ENCODE results near the gene TBC1D8B. TPM values are rescaled to one million over a fixed set of nuclear protein-coding genes. Genes with fewer than 3 reads are reported as not detected.
A peak's percentile ranks its signal among the peaks of the same experiment; 100 is the strongest.
"Not testable (repeated sequence)": the region's sequence is repeated elsewhere in the genome, so short reads cannot be mapped to it uniquely, and the experiment has no call there.

TBC1D8B gene
- total RNA-seq, 2 donors from 2014 or later: 4.0 to 5.5 TPM

DNA sequence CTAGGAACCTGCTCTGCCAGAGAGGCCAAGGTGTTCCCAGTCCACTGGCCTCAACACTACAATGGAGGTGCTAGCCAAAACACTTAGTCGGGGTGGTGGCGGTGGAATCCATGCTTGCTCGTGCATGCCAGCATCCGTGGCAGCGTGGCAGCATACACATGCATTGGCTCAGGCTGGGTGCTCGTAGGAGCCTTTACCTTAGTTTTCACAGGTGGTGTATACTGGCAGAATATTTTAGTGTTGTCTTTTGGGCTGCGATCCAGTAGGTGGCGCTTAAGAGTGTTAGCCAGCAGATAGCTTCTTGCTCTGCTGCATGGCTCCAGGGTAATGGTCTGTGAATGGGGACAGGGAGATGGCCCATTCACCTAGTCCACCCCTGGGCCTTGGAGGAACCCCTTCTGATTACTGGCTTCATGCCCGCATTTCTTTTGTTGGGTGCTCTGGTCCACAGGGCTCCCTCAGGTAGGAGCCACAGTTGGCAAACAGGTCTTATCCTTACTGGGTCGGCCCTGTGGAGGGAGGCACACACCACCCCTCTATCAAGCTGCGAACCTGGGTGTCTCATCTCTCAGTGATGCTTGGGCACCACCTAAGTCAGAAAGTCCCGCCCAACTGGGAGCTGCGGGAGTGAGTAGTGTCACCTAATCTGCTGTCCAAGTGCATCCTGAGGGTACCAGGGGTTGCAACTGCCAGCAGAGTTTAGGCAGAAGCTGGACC lies 60.7 kb downstream of the TBC1D8B start:
- no peaks in the 10 kb centered on the region for H3K4me1 Mint-ChIP-seq
- peaks cover 42% of the 10 kb centered on the region for H3K9me3 Mint-ChIP-seq
- H3K27me3 Mint-ChIP-seq (ENCODE audit: insufficient read depth): no peaks in the 10 kb centered on the region
- DNase-seq: peak; percentile 85
- Histone ChIP-seq H3K9me3 (ENCODE audit: control insufficient read depth, low read length) (no peaks in the 10 kb centered on the region), H3K27ac (ENCODE audit: low read depth, low read length) (no peak overlapping the region), H3K4me3 (ENCODE audit: low read length) (no peak overlapping the region), H3K27me3 (ENCODE audit: control insufficient read depth, insufficient read depth, low read length, poor library complexity, severe bottlenecking) (no peaks in the 10 kb centered on the region), H3K36me3 (ENCODE audit: control insufficient read depth, insufficient read depth, low read length) (no peaks in the 10 kb centered on the region), H3K4me1 (ENCODE audit: control insufficient read depth, insufficient read depth, low read length) (no peaks in the 10 kb centered on the region), H3K9ac (ENCODE audit: extremely low read depth, low read length, poor library complexity, severe bottlenecking) (no peak overlapping the region)
- no peaks in the 10 kb centered on the region for H3K36me3 Mint-ChIP-seq (ENCODE audit: low read depth)
- no peak overlapping the region for H3K4me3 Mint-ChIP-seq
- H3K27ac Mint-ChIP-seq: no peak overlapping the region
- WGBS, 2 experiments (ENCODE audit: insufficient coverage in 1 of 2, insufficient read length in 1 of 2): 62 to 94% methylated on average over 6 to 13 of the region's 13 CpGs
- peak; percentile 75 for TF ChIP-seq CTCF (conservative IDR thresholded peaks at IDR 0.05)

DNA sequence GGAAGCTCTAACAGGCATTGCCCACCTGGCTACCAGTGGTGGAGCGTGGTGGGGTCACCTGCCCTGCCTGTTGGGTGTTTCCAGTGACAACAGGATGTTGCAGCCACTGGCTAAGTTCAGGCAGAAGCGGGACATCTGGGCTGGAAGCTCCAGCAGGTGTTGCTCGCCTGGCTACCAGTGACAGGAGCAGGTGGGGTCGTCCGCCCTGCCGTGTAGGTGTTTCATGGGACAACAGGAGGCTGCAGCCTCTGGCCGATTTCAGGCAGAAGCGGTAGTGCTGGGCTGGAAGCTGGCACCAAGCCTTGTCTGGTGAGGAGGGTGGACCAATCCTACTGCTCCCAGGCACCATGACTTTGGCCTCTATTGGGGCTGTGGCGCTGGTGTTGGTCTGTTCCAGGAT lies 61.2 kb downstream of the TBC1D8B start:
- Histone ChIP-seq H3K4me3 (ENCODE audit: low read length) (no peak overlapping the region), H3K27me3 (ENCODE audit: control insufficient read depth, insufficient read depth, low read length, poor library complexity, severe bottlenecking) (no peaks in the 10 kb centered on the region), H3K27ac (ENCODE audit: low read depth, low read length) (no peak overlapping the region), H3K36me3 (ENCODE audit: control insufficient read depth, insufficient read depth, low read length) (no peaks in the 10 kb centered on the region), H3K9ac (ENCODE audit: extremely low read depth, low read length, poor library complexity, severe bottlenecking) (no peak overlapping the region), H3K4me1 (ENCODE audit: control insufficient read depth, insufficient read depth, low read length) (no peaks in the 10 kb centered on the region), H3K9me3 (ENCODE audit: control insufficient read depth, low read length) (no peaks in the 10 kb centered on the region)
- Mint-ChIP-seq H3K36me3 (ENCODE audit: low read depth) (no peaks in the 10 kb centered on the region), H3K27me3 (ENCODE audit: insufficient read depth) (no peaks in the 10 kb centered on the region), H3K27ac (no peak overlapping the region), H3K4me1 (no peaks in the 10 kb centered on the region), H3K4me3 (no peak overlapping the region), H3K9me3 (peaks cover 39% of the 10 kb centered on the region)
- DNase-seq: no peak
- no peak for TF ChIP-seq CTCF (conservative IDR thresholded peaks at IDR 0.05)
- 86 to 93% methylated on average over 2 to 9 of the region's 9 CpGs for WGBS, 2 experiments (ENCODE audit: insufficient coverage in 1 of 2, insufficient read length in 1 of 2)

GRCh38 chrX:106872796-106873195 lies 70.3 kb downstream of the TBC1D8B start:
- H3K9ac ChIP-seq (ENCODE audit: extremely low read depth, low read length, poor library complexity, severe bottlenecking); H3K36me3 ChIP-seq (ENCODE audit: control insufficient read depth, insufficient read depth, low read length); H3K4me3 Mint-ChIP-seq; H3K27me3 Mint-ChIP-seq (ENCODE audit: insufficient read depth); H3K27ac Mint-ChIP-seq; H3K27me3 ChIP-seq (ENCODE audit: control insufficient read depth, insufficient read depth, low read length, poor library complexity, severe bottlenecking); H3K4me1 ChIP-seq (ENCODE audit: control insufficient read depth, insufficient read depth, low read length); H3K4me1 Mint-ChIP-seq; H3K4me3 ChIP-seq (ENCODE audit: low read length); H3K9me3 ChIP-seq (ENCODE audit: control insufficient read depth, low read length); DNase-seq; H3K36me3 Mint-ChIP-seq (ENCODE audit: low read depth); H3K27ac ChIP-seq (ENCODE audit: low read depth, low read length): not testable (repeated sequence)
- 86% methylated on average over 2 of the region's 2 CpGs; no CpG with 5 or more reads in 1 of the 2 experiments for WGBS, 2 experiments (ENCODE audit: insufficient coverage in 1 of 2, insufficient read length in 1 of 2)
- peaks cover 16% of the 10 kb centered on the region for H3K9me3 Mint-ChIP-seq

DNA sequence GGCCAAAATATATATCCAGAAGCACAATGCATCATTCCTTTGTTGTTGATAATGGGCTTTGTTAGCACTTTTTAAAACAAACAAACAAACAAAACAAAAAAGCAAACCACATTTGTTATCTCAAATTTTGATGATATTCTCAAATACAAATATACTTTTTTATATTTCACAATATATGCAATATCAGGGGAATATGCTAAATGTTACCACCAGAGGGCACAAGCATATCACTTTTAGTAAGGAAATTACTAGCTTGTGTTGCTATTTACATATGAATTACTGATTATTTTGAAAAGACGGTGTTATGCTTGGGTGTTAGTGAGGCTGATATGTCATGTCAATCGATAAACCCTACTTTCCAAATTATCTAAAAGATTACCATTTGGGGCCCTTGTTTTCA lies 71.6 kb downstream of the TBC1D8B start:
- WGBS, 2 experiments (ENCODE audit: insufficient coverage in 1 of 2, insufficient read length in 1 of 2): no CpG with 5 or more reads among the region's 2 CpGs
- peak; percentile 76 for TF ChIP-seq CTCF (conservative IDR thresholded peaks at IDR 0.05)
- Histone ChIP-seq H3K4me3 (ENCODE audit: low read length) (no peak overlapping the region), H3K36me3 (ENCODE audit: control insufficient read depth, insufficient read depth, low read length) (no peaks in the 10 kb centered on the region), H3K4me1 (ENCODE audit: control insufficient read depth, insufficient read depth, low read length) (no peaks in the 10 kb centered on the region), H3K9me3 (ENCODE audit: control insufficient read depth, low read length) (no peaks in the 10 kb centered on the region), H3K9ac (ENCODE audit: extremely low read depth, low read length, poor library complexity, severe bottlenecking) (no peak overlapping the region), H3K27me3 (ENCODE audit: control insufficient read depth, insufficient read depth, low read length, poor library complexity, severe bottlenecking) (no peaks in the 10 kb centered on the region), H3K27ac (ENCODE audit: low read depth, low read length) (no peak overlapping the region)
- DNase-seq: no peak
- Mint-ChIP-seq H3K9me3 (peaks cover 26% of the 10 kb centered on the region), H3K4me1 (no peaks in the 10 kb centered on the region), H3K36me3 (ENCODE audit: low read depth) (no peaks in the 10 kb centered on the region), H3K27ac (no peak overlapping the region), H3K27me3 (ENCODE audit: insufficient read depth) (no peaks in the 10 kb centered on the region), H3K4me3 (no peak overlapping the region)
